Medulla oblongata (tissue), 1 donor: ENCODE data around the gene ADD1.
A peak's percentile ranks its signal among the peaks of the same experiment; 100 is the strongest.
"Not testable (repeated sequence)": the region's sequence is repeated elsewhere in the genome, so short reads cannot be mapped to it uniquely, and the experiment has no call there.

Source experiments
- DNase-seq: peaks from one replicate; pipeline ENCODE4 v3.0.0-alpha.2; 2015; ENCODE audit errors: extremely low spot score

The ADD1 gene

GRCh38 chr4:2886161-2886560, 42.5 kb downstream of the ADD1 start:
- no peak for DNase-seq

- DNase-seq: no peak
Observed at GRCh38 chr4:2886622-2887021, 43.0 kb downstream of the ADD1 start.

DNA sequence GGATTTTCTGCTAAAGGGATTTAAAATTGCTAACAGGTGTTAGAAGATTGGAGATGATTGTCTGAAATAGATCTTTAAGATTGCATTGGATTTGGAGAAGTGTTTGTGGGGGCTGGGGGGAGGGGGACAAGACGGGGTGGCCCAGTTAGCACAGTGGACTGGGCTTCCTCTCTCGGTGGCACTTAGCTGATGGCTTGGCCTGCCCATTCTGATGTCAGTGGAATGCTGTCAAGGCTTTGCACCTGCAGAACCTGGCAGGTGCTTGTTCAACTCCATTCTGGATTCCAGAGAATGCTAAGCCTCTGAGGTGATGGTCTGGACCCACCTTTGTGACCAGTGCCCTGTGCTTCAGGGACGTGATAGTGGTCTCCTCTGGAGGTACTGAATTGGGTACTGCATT, 43.7 kb downstream of the ADD1 start:
- DNase-seq: no peak

- DNase-seq: no peak
Observed at GRCh38 chr4:2888886-2889285, 45.2 kb downstream of the ADD1 start.

- no peak for DNase-seq
Observed at GRCh38 chr4:2891294-2891693, 47.6 kb downstream of the ADD1 start.

- DNase-seq: peak; percentile 54
Observed at GRCh38 chr4:2893772-2894171, 50.1 kb downstream of the ADD1 start.

GRCh38 chr4:2898001-2898400, 54.4 kb downstream of the ADD1 start:
- no peak for DNase-seq

DNA sequence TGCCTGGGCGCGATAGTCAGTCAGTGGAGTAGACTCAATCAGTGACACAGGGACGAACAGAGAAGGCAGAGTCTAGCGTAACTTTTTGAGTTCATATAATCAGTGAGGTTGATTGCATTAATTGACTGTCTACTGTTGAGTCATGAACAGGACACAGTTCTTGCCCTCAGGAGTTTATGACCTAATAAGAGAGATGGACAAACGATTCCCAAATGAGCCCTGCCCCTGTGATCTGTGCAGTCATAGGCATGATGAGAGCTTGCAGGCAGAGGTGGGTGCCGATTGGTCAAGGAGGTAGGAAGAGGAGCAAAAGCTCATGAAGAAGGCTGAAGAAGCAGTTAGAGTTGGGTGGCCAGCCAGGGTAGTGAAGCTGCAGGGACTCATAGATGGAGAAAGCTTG, 57.1 kb downstream of the ADD1 start:
- DNase-seq: no peak

- DNase-seq: no peak
Observed at GRCh38 chr4:2901186-2901585, 57.5 kb downstream of the ADD1 start.

DNA sequence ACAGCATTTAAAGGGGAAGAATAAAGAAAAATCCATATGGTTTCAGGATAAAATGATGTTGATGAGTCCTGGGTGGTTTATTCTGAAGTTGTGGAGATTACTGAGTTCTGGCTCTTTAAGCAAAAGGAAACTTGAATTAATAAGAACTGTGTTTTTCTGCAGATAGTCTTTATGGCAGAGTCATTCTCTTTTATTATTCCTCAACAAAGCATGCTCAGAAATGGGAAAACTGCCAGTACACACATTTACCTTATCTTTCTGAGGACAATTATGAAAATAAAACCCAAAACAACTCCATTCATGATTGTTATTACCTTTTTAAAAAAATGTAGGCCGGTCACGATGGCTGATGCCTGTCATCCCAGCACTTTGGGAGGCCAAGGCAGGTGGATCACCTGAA, 58.5 kb downstream of the ADD1 start:
- DNase-seq: no peak

DNA sequence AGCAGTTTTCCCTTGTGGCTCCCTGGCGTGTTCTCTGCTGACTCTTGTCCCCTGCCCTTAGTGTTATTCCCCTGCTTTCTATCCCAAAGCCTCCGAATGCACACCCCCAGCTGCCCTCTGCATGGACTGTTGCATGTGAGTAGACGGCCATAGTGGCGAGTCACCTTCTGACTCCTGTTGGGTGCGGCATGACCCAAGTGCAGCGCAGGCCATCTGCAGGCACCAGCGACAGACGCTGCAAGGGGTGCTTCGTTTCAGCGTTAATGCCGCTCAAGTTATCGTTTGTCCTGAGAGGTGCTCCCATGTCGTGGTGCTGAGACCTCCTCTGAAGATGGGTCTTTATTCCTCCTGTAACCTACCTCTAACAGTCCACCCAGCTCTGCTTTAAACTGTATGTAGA, 61.9 kb downstream of the ADD1 start:
- no peak for DNase-seq

GRCh38 chr4:2906218-2906617, 62.6 kb downstream of the ADD1 start:
- DNase-seq: no peak

DNA sequence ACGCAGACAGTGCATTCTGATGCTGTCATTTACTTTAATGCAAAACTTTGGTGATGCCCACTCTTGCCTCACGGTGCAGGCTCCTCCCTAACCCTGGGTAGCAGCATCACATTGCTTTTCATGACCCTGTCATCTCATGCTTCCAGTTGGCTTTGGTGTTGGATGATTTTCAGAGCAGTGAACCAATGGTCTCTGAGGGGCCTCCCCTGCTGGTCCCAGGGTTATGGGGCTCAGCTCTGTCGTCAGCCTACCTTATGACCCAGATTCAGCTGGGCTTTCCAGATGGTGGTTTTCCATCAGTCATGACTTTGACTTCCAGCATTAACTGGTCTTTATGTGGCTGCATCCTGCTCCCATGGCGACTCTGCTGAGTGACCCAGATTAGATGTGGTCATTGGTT, 63.6 kb downstream of the ADD1 start:
- DNase-seq: no peak

GRCh38 chr4:2907706-2908293, 64.2 kb downstream of the ADD1 start:
- DNase-seq: no peak

GRCh38 chr4:2908686-2909085, 65.0 kb downstream of the ADD1 start:
- no peak for DNase-seq

DNA sequence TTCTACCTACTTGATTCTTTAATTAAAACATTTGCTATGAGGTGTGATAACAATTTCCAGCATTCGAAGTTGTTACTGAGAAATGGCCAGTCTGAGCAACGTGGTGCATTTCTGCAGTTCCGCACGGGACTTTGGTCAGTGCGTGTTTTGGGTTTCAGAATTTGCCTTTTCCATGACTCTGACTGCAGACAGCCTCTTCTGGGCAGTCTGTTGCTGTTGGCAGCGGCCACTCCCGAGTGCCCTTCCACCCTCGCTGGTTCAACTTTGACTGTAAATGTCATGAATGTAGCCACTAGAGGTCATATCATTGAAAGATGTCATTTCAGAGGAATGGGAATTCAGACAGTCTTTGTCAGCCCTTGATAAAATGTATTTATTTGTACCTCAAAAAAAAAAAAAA, 65.9 kb downstream of the ADD1 start:
- DNase-seq: no peak

DNA sequence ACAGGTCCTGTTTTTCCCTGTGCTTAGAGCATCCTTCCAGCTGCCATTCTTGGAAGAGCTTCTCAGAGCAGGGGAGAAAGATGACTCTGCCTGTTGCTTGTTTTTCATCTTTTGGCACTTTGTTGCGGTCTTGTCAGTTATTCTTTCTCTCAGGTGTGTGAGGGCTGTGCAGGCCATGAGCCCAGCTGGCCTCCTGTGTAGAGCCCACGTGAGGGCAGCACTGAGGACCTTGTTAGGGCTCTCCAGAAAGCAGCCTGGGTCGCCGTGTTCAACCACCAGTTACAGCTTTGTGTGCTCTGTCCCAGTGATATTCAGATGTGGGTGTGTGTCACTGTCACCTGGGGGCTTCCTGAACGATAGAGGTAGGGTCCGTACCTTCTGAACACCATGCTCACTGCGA, 66.8 kb downstream of the ADD1 start:
- no peak for DNase-seq

DNA sequence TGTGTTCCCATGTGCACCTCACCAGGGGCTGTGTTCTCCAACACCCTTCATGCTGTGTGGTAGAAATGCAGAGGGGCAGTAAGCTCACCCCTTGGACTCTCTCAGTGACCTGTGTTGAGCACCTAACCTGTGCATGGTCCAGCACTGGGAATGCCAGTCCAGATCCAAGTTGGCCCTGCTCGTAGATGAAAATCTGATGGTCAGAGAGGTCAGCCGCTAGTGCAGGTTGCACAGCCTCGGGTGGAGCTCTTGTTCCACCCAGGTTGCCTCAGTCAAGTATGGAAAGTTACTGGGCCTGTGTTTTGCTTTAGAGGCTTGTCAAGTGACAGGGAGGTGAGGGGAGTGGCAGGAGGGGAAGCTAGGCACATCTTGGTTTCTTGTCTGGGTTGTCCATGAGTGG, 68.2 kb downstream of the ADD1 start:
- DNase-seq: no peak

- no peak for DNase-seq
Observed at GRCh38 chr4:2913168-2913567, 69.5 kb downstream of the ADD1 start.

- no peak for DNase-seq
Observed at GRCh38 chr4:2914256-2915126, 70.8 kb downstream of the ADD1 start.

DNA sequence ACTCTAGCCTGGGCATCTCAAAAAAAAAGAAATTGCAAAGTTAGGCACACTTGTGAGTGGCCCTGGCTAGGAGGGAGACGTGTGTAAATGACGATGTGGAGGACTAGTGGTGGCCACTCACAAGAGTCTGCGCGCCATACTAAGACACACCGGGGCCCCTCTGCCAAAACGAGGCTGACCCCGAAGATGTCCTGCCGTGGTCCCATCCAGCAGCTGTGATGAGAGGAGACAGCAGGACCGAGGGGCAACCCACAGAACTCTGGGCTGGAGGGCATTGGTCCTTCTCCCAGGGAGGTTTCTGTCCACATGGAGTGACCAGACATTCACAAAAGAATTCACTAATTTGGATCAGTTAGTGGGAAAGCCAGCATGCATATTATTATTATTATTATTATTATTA, 72.1 kb downstream of the ADD1 start:
- DNase-seq: no peak

DNA sequence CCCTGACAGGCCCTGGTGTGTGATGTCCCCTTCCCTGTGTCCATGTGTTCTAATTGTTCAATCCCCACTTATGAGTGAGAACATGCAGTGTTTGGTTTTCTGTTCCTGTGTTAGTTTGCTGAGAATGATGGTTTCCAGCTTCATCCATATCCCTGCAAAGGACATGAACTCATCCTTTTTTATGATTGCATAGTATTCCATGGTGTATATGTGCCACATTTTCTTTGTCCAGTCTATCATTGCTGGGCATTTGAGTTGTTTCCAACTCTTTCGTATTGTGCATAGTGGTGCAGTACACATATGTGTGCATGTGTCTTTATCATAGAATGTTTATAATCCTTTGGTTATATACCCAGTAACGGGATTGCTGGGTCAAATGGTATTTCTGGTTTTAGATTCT, 73.1 kb downstream of the ADD1 start:
- not testable (repeated sequence) for DNase-seq

DNA sequence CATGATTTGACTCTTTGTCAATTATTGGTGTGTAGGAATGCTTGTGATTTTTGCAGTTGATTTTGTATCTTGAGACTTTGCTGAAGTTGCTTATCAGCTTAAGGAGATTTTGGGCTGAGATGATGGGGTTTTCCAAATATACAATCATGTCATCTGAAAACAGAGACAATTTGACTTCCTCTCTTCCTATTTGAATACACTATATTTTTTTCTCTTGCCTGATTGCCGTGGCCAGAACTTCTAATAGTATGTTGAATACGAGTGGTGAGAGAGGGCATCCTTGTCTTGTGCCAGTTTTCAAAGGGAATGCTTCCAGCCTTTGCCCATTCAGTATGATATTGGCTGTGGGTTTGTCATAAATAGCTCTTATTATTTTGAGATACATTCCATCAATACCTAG, 74.7 kb downstream of the ADD1 start:
- DNase-seq: not testable (repeated sequence)

GRCh38 chr4:2918714-2919113, 75.1 kb downstream of the ADD1 start:
- not testable (repeated sequence) for DNase-seq
